Endothelial cell of coronary artery (primary cell): ENCODE results near the gene TOMM20L. TPM values are rescaled to one million over a fixed set of nuclear protein-coding genes. Genes with fewer than 3 reads are reported as not detected.

Source experiments
- total RNA-seq: library from RNA; depleted of rRNA; stranded (reverse); fragments of >200 nt; gene quantifications from 2 replicates; pipeline ENCODE4 v1.2.3, GENCODE V29; 2014

TOMM20L gene
- not detected in 2 replicates for total RNA-seq

GRCh38 chr14:58395812-58396788, at the start of gene TOMM20L:
Gene TOMM20L (plus strand): TSS chr14:58395930. CDS start chr14:58395958, 28 bp downstream.

GRCh38 chr14:58427281-58428117, 31.8 kb downstream of the TOMM20L start, which contains the start of the genes KIAA0586 and TIMM9:
Gene KIAA0586 (plus strand): TSS chr14:58427719. CDS start chr14:58428265, 546 bp downstream.
Gene TIMM9 (minus strand): TSS chr14:58427531. CDS start chr14:58411945, 15,586 bp downstream.

Other genes with a start within 250 kb of the TOMM20L start
- gene ARMH4, start 243.7 kb upstream of the TOMM20L start, total RNA-seq: 1.0 and 3.7 TPM in 2 replicates
- 38.9 and 39.5 TPM in 2 replicates for gene ACTR10, start 195.8 kb upstream of the TOMM20L start, total RNA-seq
- gene PSMA3, start 151.1 kb upstream of the TOMM20L start, total RNA-seq: 95.5 and 129 TPM in 2 replicates
- 10.9 and 15.2 TPM in 2 replicates for gene ARID4A, start 97.4 kb upstream of the TOMM20L start, total RNA-seq
- gene TIMM9, start 31.6 kb downstream of the TOMM20L start, total RNA-seq: 13.0 and 15.3 TPM in 2 replicates
- 14.2 and 20.6 TPM in 2 replicates for gene KIAA0586, start 31.8 kb downstream of the TOMM20L start, total RNA-seq
- 0.18 and 2.0 TPM in 2 replicates for gene DACT1, start 242.0 kb downstream of the TOMM20L start, total RNA-seq